Stomach (tissue), 4 donors: ENCODE data around the gene SESN3.

ENCODE experiments used
- CTCF ChIP-seq, 7 experiments: fragments of 450-650 bp in 4 of 7; fragments of 200-600 bp in 3 of 7; sonication (generic) in 3 of 7; IDR thresholded peaks; one replicate each; pipeline ENCODE4 v1.5.1; 2016 to 2019; ENCODE audit warnings: antibody characterized with exemption in 7 of 7, control low read depth in 2 of 7, mild to moderate bottlenecking in 1 of 7
- POLR2AphosphoS5 ChIP-seq, 3 donors: sonication (generic); formaldehyde crosslinking; IDR thresholded peaks; one replicate each; pipeline ENCODE4 v1.6.1; 2016; ENCODE audit warnings: antibody characterized with exemption in 3 of 3

- TF ChIP-seq POLR2AphosphoS5 (IDR thresholded peaks at IDR 0.05): no peak
- no peak for TF ChIP-seq CTCF (IDR thresholded peaks at IDR 0.05)
These were observed 85.5 kb downstream of the SESN3 start for GRCh38 chr11:95145430-95146060.
